Activated naive CD4-positive, alpha-beta T cell treated with anti-CD3 and anti-CD28 coated beads, Interleukin-2, amount 10 ng/mL, durations not matched to agents 7 days and 5 days (primary cell): Measurements from ENCODE around the gene SLC12A8.

Experiments
- CTCF ChIA-PET: fragments of 350-600 bp; sonication (Branson Sonifier 250); formaldehyde crosslinking; loops from one replicate; lab custom pipeline; 2021; ENCODE audit warnings: antibody characterized with exemption; lab: Charles Lee
- DNase-seq: peaks from one replicate; pipeline ENCODE4 v3.0.0-alpha.2; 2020
- H3K27ac Mint-ChIP-seq: one replicate; pipeline ENCODE4 v1.8.0; 2021; ENCODE audit warnings: mild to moderate bottlenecking, moderate library complexity, mixed read lengths
- H3K27me3 Mint-ChIP-seq: one replicate; pipeline ENCODE4 v1.8.0; 2021; ENCODE audit warnings: mild to moderate bottlenecking, mixed read lengths
- H3K36me3 Mint-ChIP-seq: one replicate; pipeline ENCODE4 v1.8.0; 2021; ENCODE audit warnings: mixed read lengths
- H3K4me1 Mint-ChIP-seq: one replicate; pipeline ENCODE4 v1.8.0; 2021; ENCODE audit warnings: mixed read lengths
- H3K4me3 Mint-ChIP-seq: one replicate; pipeline ENCODE4 v1.8.0; 2021; ENCODE audit warnings: mild to moderate bottlenecking, moderate library complexity, mixed read lengths
- H3K9me3 Mint-ChIP-seq: one replicate; pipeline ENCODE4 v1.8.0; 2021; ENCODE audit warnings: mixed read lengths

SLC12A8 gene

GRCh38 chr3:125206934-125207333 lies 5.6 kb downstream of the SLC12A8 start:
- no peaks in the 10 kb centered on the region for H3K36me3 Mint-ChIP-seq
- peaks cover 53% of the 10 kb centered on the region for H3K27me3 Mint-ChIP-seq
- H3K4me1 Mint-ChIP-seq, result peaks cover 7% of the 10 kb centered on the region
- H3K9me3 Mint-ChIP-seq, result no peaks in the 10 kb centered on the region
- H3K4me3 Mint-ChIP-seq, result no peak overlapping the region
- no peak for DNase-seq
- H3K27ac Mint-ChIP-seq, result no peak overlapping the region
- CTCF ChIA-PET, result interaction anchor here (0.7 kb wide), 1 partner anchor 107 kb away, joined by 3 read pairs; no protein-coding TSS in a partner anchor

GRCh38 chr3:125203731-125204130 lies 8.8 kb downstream of the SLC12A8 start:
- Mint-ChIP-seq H3K36me3 (no peaks in the 10 kb centered on the region), H3K4me1 (no peaks in the 10 kb centered on the region), H3K9me3 (no peaks in the 10 kb centered on the region), H3K27ac (no peak overlapping the region), H3K27me3 (peaks cover 28% of the 10 kb centered on the region), H3K4me3 (no peak overlapping the region)
- no peak for DNase-seq
- CTCF ChIA-PET, result no interaction called here

GRCh38 chr3:125202197-125202596 lies 10.4 kb downstream of the SLC12A8 start:
- DNase-seq, result peak; percentile 52
- Mint-ChIP-seq H3K27ac (no peak overlapping the region), H3K36me3 (no peaks in the 10 kb centered on the region), H3K4me1 (no peaks in the 10 kb centered on the region), H3K9me3 (no peaks in the 10 kb centered on the region), H3K4me3 (no peak overlapping the region), H3K27me3 (peaks cover 26% of the 10 kb centered on the region)
- CTCF ChIA-PET, result interaction anchor here (0.5 to 2.3 kb wide), 7 partner anchors 19 to 441 kb away, joined by 3 to 23 read pairs (median 7); no protein-coding TSS in a partner anchor

GRCh38 chr3:125200731-125201139 lies 11.8 kb downstream of the SLC12A8 start:
- Mint-ChIP-seq H3K4me1 (no peaks in the 10 kb centered on the region), H3K4me3 (no peak overlapping the region), H3K27ac (no peak overlapping the region)

DNA sequence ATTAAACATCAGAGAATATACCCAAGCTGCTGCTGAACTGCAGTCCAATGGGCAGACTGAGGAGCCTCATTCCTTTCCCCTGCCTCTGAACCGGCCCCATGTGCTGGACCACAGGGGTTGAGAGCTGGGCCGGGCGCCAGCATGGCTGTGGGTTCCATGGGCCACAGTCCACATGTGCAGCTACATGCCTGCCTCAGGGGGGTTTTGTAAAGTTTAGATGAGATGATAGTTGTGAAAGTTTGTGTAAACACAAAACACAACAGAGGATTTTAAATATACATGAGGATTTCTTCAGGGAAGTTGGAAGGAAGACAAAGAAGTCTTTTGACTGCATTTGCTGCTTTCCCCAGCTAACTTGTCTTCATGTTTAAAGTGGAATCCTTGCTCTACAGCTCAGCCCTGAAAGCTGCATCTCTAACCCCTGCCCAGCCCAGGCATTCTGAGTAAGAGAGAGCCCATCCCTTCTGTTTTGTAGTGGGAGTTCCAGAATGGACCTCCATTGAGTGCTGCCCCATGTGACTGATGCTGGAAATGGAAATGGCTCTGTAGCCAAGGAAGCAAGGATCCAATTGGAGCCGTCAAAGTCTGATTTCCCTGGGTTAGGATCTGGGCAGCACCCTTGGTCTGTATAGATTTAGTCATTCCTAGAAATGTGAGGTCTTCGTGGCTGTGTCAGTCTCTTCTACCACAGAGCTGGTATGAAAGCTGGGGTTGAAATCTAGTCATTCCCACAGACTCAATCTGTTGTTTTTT lies 17.5 kb downstream of the SLC12A8 start:
- Mint-ChIP-seq H3K4me3 (no peak overlapping the region), H3K27me3 (peaks cover 60% of the 10 kb centered on the region), H3K27ac (no peak overlapping the region), H3K4me1 (no peaks in the 10 kb centered on the region), H3K36me3 (no peaks in the 10 kb centered on the region), H3K9me3 (no peaks in the 10 kb centered on the region)
- no peak for DNase-seq
- CTCF ChIA-PET, result no interaction called here

More at GRCh38 chr3:125200731-125201139, 11.8 kb downstream of the SLC12A8 start:
- Mint-ChIP-seq H3K9me3 (no peaks in the 10 kb centered on the region), H3K36me3 (no peaks in the 10 kb centered on the region), H3K27me3 (peaks cover 23% of the 10 kb centered on the region)
- CTCF ChIA-PET, result interaction anchor here (0.8 to 1.6 kb wide), 2 partner anchors 17 to 204 kb away, joined by 3 read pairs; no protein-coding TSS in a partner anchor
- DNase-seq, result no peak

DNA sequence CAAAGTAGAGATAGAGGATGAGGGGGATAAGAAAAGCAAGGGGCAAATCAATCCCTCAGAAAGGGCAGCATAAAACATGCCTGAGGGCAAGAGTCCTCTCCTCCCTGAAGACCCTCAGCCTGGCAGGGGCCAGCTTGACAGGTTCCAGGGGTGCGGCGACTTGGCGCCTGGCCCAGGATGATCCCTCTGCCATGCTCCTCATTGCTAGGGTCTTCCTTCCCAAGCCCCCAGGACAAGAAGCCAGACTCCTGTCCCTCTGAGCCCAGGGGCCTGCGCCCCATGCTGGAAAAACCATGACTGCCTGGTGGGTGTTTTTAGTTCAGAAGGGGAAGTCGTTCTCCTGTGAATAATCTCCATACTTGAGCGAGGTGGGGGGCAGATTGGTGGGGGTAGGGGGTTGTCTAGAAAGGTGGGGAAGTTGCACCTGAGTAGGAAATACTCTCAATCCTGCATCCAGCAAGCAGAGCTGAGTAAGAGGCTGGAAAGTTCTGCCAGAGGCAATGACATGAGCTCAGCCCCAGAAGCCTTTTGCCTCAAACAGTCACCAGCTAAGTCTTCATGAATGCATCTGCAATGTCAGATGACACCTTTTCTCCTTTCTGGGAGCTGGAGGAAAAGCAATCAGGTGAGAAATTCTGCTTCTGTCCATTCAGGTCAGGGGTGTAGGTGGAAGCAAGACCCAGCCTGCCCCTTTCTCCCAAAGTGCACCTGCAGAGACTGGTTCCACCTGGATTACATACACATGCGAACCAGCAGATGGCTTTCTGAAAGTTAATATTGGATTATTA lies 18.3 kb downstream of the SLC12A8 start:
- Mint-ChIP-seq H3K9me3 (no peaks in the 10 kb centered on the region), H3K27me3 (peaks cover 61% of the 10 kb centered on the region), H3K4me1 (no peaks in the 10 kb centered on the region), H3K4me3 (no peak overlapping the region), H3K36me3 (no peaks in the 10 kb centered on the region), H3K27ac (peak overlapping the region; percentile 15)
- no peak for DNase-seq
- CTCF ChIA-PET, result no interaction called here

DNA sequence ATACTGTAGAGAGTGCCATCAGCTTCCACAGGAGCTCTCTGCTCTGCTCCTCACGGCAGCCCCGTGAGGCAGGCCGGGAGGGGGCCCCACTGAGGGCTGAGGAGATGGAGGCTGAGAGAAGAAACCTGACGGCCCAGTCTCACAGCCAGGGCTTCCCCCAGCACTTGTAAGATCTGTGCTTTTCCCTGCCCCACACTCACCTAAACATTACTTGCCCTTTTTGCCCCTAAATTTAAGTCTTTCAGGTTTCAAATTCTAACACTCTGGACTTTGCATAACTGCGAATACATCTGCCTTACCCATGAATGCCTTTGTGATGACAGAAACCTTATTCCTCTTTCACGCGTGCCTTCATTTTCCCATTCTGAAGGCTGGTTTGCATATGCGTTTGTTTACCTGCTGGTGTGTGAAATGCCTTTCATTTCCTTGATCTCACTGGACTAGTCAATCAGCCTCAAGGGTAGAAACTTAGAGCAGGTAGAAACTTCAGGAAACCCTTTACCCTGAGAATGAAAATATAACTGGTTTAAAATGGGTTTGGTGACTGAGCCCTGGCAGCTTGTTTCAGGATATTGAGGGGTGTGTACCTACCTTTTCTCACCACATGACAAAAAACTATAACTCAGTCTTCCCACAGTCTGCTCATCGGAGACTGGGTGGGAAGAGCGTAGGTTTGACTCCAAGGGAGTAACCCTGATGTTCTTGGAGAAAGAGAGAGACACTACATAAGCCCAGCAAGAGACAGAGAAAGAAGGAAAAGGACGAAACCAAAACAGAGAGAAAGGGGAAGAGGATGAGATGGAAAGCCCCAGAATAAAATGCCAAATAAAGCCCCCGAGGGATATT lies 20.1 kb downstream of the SLC12A8 start:
- DNase-seq, result no peak
- CTCF ChIA-PET, result no interaction called here
- Mint-ChIP-seq H3K27ac (no peak overlapping the region), H3K27me3 (peaks cover 55% of the 10 kb centered on the region), H3K4me1 (no peaks in the 10 kb centered on the region), H3K4me3 (no peak overlapping the region), H3K9me3 (no peaks in the 10 kb centered on the region), H3K36me3 (no peaks in the 10 kb centered on the region)

- peaks cover 56% of the 10 kb centered on the region for H3K27me3 Mint-ChIP-seq
- no peaks in the 10 kb centered on the region for H3K36me3 Mint-ChIP-seq
- no peaks in the 10 kb centered on the region for H3K4me1 Mint-ChIP-seq
- CTCF ChIA-PET, result no interaction called here
- DNase-seq, result no peak
- no peak overlapping the region for H3K27ac Mint-ChIP-seq
- H3K4me3 Mint-ChIP-seq, result no peak overlapping the region
- H3K9me3 Mint-ChIP-seq, result no peaks in the 10 kb centered on the region
Observed at GRCh38 chr3:125191730-125192129, 20.8 kb downstream of the SLC12A8 start.

GRCh38 chr3:125191256-125191655 lies 21.3 kb downstream of the SLC12A8 start:
- Mint-ChIP-seq H3K4me1 (no peaks in the 10 kb centered on the region), H3K27me3 (peaks cover 60% of the 10 kb centered on the region), H3K27ac (no peak overlapping the region), H3K36me3 (no peaks in the 10 kb centered on the region), H3K4me3 (no peak overlapping the region), H3K9me3 (no peaks in the 10 kb centered on the region)
- DNase-seq, result no peak
- CTCF ChIA-PET, result no interaction called here

DNA sequence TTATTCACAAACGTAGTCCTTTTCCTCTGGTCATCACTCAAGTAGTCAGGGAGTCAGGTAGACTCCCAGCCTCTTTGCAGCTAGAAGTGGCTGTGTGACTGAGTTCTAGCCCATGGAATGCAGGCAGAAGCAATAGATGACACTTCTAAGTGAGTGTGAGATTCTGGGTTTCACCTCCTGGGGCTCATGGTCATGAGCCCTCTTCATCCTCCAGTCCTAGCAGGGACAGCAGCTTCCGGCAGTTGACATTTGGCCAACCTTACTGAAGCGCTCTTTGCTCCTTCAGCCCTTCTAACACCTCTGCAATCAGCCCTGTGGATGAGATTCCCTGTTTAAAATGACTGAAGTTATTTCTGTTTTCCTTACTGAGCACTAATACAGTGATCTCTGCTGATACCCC lies 21.8 kb downstream of the SLC12A8 start:
- DNase-seq, result no peak
- no peaks in the 10 kb centered on the region for H3K4me1 Mint-ChIP-seq
- H3K27me3 Mint-ChIP-seq, result peaks cover 64% of the 10 kb centered on the region
- no peak overlapping the region for H3K27ac Mint-ChIP-seq
- no peaks in the 10 kb centered on the region for H3K9me3 Mint-ChIP-seq
- H3K4me3 Mint-ChIP-seq, result no peak overlapping the region
- no peaks in the 10 kb centered on the region for H3K36me3 Mint-ChIP-seq
- CTCF ChIA-PET, result no interaction called here

- Mint-ChIP-seq H3K27me3 (peaks cover 58% of the 10 kb centered on the region), H3K36me3 (no peaks in the 10 kb centered on the region), H3K27ac (no peak overlapping the region), H3K4me3 (no peak overlapping the region), H3K4me1 (no peaks in the 10 kb centered on the region), H3K9me3 (no peaks in the 10 kb centered on the region)
- CTCF ChIA-PET, result no interaction called here
- no peak for DNase-seq
Observed at GRCh38 chr3:125189378-125190165, 23.0 kb downstream of the SLC12A8 start.

DNA sequence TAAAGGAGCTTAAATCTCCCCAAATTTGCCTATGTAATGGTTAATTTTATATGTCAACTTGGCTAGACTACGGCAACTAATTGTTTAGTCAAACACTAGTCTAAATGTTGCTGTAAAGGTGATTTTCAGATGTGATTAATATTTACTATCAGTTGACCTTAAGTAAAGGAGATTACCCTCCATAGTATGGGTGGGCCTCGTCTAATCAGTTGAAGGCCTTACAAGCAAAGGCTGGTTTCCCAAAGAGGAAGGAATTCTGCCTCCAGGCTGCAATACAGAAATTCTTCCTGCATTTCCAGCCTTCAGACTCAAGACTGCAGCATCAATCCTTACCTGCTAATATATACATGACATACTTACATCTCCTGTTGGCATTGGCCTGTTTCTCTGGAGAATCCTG lies 23.6 kb downstream of the SLC12A8 start:
- no peak overlapping the region for H3K27ac Mint-ChIP-seq
- peaks cover 51% of the 10 kb centered on the region for H3K27me3 Mint-ChIP-seq
- no peaks in the 10 kb centered on the region for H3K9me3 Mint-ChIP-seq
- no peaks in the 10 kb centered on the region for H3K36me3 Mint-ChIP-seq
- no peak for DNase-seq
- H3K4me3 Mint-ChIP-seq, result no peak overlapping the region
- CTCF ChIA-PET, result no interaction called here
- H3K4me1 Mint-ChIP-seq, result no peaks in the 10 kb centered on the region

DNA sequence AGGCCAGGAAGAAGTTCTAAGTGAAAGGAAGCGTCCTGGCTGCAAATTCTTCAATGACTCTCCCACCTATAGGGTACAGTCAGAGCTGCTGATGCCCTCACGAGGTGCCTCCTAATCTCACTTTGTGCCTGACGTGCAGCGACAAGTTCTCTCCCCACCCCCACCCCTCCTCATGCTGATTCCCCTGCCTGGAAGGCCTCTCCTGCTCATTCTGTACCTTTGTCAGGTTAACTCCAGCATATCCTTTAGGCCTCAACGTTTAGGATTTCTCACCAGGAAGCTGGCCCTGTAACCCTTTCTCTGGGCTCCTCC lies 25.0 kb downstream of the SLC12A8 start:
- Mint-ChIP-seq H3K36me3 (no peaks in the 10 kb centered on the region), H3K27me3 (peaks cover 37% of the 10 kb centered on the region), H3K9me3 (no peaks in the 10 kb centered on the region), H3K4me1 (no peaks in the 10 kb centered on the region), H3K27ac (no peak overlapping the region), H3K4me3 (no peak overlapping the region)
- no peak for DNase-seq
- CTCF ChIA-PET, result interaction anchor here (0.7 kb wide), 1 partner anchor 37 kb away, joined by 3 read pairs; no protein-coding TSS in a partner anchor
